ENCODE results near the gene GPR143.

The GPR143 gene

DNA sequence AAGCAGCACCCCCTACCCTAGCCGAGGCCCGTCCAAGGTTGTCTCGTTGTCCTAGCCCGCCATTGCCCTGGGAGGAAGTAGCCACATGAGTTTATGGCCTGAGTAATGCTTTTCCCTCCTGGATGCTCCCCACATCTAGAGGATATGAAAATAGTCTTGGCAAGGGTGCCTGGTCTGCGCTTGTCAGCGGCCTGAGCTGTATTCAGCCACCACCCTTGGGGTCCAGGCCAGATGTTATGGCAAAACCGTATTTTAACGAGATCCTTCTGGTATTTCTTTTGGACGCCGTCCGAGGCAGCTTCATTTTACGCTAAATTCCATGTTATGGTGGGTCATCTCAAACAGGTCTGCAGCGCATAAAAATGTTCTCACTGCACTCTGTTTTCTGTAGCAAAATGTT lies 89.3 kb downstream of the GPR143 start:
- DNase-seq, result no peak

Measured in nucleus accumbens (tissue), 56 donors.